ENCODE measurements around the gene PTPRA.
"Not testable (repeated sequence)": the region's sequence is repeated elsewhere in the genome, so short reads cannot be mapped to it uniquely, and the experiment has no call there.

GRCh38 chr20:3073251-3073643, 200.0 kb downstream of the PTPRA start:
- not testable (repeated sequence) for TF ChIP-seq CTCF (optimal IDR thresholded peaks at IDR 0.05 in 1 of 3, IDR thresholded peaks at IDR 0.05 in 1 of 3, conservative IDR thresholded peaks at IDR 0.05 in 1 of 3; ENCODE audit: extremely low read depth in 1 of 3, insufficient read depth in 2 of 3, low read length in 3 of 3); EZH2 (IDR thresholded peaks at IDR 0.05; ENCODE audit: low read length)

Data from keratinocyte (primary cell).